Urinary bladder (tissue), 4 donors: ENCODE results near the gene PRM2. TPM values are rescaled to one million over a fixed set of nuclear protein-coding genes. Genes with fewer than 3 reads are reported as not detected.

Experiments used
- DNase-seq: peaks from one replicate; pipeline ENCODE4 v3.0.0-alpha.2; 2015; ENCODE audit errors: extremely low spot score
- H3K27ac ChIP-seq: one replicate; pipeline ENCODE4 v1.5.1; 2013; ENCODE audit warnings: low read depth, mild to moderate bottlenecking, moderate library complexity
- H3K36me3 ChIP-seq: one replicate; pipeline ENCODE4 v1.6.1; 2013; ENCODE audit warnings: mild to moderate bottlenecking, moderate library complexity; ENCODE audit not compliant: insufficient read depth
- H3K4me1 ChIP-seq: one replicate; pipeline ENCODE4 v1.6.1; 2013; ENCODE audit warnings: mild to moderate bottlenecking, moderate library complexity; ENCODE audit not compliant: insufficient read depth
- H3K4me3 ChIP-seq: one replicate; pipeline ENCODE4 v1.5.1; 2013; ENCODE audit warnings: low read depth, low read length
- WGBS: extraction: QIAGEN DNeasy Blood & Tissue Kit; methylation state at CpG from one replicate; pipeline ENCODE4 v1.1.7; 2013; 5-methylcytosine and 5-hydroxymethylcytosine counted together
- polyA plus RNA-seq: library from polyadenylated mRNA; stranded (reverse); fragments of 200-250 nt; gene quantifications from one replicate; pipeline ENCODE4 v1.2.3, GENCODE V29; 2013
- total RNA-seq: library from RNA; depleted of rRNA; stranded (reverse); fragments of >200 nt; gene quantifications from one replicate; pipeline ENCODE4 v1.2.3, GENCODE V29; 2014
- donor health status: healthy with polysubstance abuse.
- donor health status: healthy.

PRM2 gene
- total and polyA plus RNA-seq, 2 donors = not detected

- Histone ChIP-seq H3K36me3 (no peaks in the 10 kb centered on the region), H3K4me3 (peak within 1 kb of the TSS; percentile 80), H3K4me1 (no peaks in the 10 kb centered on the region), H3K27ac (peak within 1 kb of the TSS; percentile 98)
- peak; percentile 60 for DNase-seq
- WGBS = under 1% methylated on average over 100 of the region's 100 CpGs
These were observed 20.3 kb downstream of the PRM2 start, which contains the start of gene SOCS1 for GRCh38 chr16:11255737-11256660. SOCS1 (minus strand) TSS chr16:11256204; CDS start chr16:11255478, 726 bp downstream.

DNA sequence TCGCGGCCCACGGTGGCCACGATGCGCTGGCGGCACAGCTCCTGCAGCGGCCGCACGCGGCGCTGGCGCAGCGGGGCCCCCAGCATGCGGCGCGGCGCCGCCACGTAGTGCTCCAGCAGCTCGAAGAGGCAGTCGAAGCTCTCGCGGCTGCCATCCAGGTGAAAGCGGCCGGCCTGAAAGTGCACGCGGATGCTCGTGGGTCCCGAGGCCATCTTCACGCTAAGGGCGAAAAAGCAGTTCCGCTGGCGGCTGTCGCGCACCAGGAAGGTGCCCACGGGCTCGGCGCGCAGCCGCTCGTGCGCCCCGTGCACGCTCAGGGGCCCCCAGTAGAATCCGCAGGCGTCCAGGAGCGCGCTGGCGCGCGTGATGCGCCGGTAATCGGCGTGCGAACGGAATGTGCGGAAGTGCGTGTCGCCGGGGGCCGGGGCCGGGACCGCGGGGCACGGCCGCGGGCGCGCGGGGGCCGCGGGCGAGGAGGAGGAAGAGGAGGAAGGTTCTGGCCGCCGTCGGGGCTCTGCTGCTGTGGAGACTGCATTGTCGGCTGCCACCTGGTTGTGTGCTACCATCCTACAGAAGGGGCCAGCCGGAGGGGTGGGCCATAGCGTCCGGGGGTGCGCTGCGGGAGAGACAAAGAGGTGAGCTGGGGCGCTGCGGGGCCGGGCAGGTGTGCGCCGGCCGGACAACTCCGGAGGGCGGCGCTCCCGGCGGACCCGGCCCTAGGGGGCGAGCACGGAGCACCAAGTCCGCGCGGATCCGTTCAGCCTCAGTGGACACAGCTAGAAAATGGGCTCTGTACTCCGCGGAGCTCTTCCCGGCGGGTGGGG, 21.2 kb downstream of the PRM2 start:
- no peak for DNase-seq
- Histone ChIP-seq H3K4me3 (peak overlapping the region; percentile 80), H3K4me1 (no peaks in the 10 kb centered on the region), H3K36me3 (no peaks in the 10 kb centered on the region), H3K27ac (peak overlapping the region; percentile 54)
- WGBS = 1% methylated on average over 105 of the region's 105 CpGs

- DNase-seq = no peak
- Histone ChIP-seq H3K4me1 (no peaks in the 10 kb centered on the region), H3K27ac (peak overlapping the region; percentile 54), H3K4me3 (peak overlapping the region; percentile 80), H3K36me3 (no peaks in the 10 kb centered on the region)
- 35% methylated on average over 29 of the region's 29 CpGs for WGBS
These were observed 22.0 kb downstream of the PRM2 start for GRCh38 chr16:11253995-11254912.

DNA sequence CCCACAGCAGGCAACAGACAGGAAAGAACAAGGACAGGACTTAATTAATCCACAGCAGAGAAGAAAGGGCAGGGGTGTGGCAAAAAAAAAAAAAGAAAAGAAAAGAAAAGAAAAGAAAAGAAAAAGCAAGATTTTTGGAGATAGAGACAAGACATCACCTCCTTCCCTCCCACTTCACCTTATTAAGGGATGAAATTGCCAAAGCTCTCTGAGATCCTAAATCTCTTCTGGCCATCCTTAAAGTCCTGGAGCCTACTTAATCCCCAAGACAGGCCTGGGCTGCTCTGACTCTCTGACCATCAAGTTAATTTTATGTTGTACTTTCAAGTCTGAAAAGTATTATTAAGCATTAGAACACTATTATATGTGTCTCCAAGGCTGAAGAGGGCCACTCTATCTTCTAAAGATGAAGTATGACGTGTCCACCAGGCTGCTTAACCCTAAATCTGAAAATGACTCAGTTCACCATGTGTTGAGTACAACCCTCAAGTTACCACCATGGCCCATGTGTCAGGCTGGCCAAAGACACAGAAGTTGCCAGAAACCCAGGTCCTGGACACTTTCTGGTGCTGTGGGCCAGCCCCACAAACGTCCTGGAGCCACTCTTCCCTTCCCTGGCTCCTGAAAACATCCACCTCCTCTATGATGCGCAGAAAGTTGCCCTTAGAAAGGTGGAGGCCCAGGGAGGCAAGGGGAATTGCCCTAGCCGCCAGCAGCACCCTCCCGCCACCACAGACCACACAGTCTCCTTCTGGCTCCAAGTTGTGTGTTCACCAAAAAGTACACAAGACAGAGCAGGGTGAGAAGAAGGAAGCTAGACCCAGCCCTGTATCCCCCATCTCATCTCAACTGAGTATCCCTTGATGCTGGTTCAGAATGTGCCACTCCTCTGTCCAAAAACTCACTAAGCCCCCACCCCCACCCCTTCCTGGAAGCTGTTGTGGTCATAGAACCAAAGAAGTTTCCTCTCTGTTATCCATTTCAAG, 23.0 kb downstream of the PRM2 start:
- Histone ChIP-seq H3K36me3 (no peaks in the 10 kb centered on the region), H3K27ac (no peak overlapping the region), H3K4me3 (peak overlapping the region; percentile 80), H3K4me1 (no peaks in the 10 kb centered on the region)
- 71% methylated on average over 5 of the region's 5 CpGs for WGBS
- DNase-seq = no peak

DNA sequence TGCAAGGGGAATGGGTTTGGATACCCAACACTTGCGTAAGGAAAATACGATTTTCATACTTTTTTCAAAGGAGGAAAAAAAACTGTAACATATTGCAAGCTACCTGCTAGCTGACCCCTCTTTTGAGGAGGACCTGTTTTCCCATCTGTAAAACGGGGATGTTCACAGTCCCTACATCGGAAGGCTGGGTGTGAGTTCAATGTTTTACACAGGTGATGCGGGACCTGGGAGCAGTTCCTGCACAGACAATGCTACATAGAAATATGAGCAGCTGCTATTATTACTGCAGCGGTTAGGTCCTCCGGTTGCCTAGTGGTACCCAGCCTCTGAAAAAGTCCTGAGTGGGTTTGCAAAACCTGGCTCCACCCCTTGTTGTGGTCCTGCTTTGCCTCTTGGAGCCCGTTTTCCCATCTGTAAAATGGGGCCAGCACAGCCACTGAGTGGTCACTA, 23.8 kb downstream of the PRM2 start:
- no peak overlapping the region for H3K4me3 ChIP-seq
- WGBS = 86% methylated on average over 8 of the region's 8 CpGs

DNA sequence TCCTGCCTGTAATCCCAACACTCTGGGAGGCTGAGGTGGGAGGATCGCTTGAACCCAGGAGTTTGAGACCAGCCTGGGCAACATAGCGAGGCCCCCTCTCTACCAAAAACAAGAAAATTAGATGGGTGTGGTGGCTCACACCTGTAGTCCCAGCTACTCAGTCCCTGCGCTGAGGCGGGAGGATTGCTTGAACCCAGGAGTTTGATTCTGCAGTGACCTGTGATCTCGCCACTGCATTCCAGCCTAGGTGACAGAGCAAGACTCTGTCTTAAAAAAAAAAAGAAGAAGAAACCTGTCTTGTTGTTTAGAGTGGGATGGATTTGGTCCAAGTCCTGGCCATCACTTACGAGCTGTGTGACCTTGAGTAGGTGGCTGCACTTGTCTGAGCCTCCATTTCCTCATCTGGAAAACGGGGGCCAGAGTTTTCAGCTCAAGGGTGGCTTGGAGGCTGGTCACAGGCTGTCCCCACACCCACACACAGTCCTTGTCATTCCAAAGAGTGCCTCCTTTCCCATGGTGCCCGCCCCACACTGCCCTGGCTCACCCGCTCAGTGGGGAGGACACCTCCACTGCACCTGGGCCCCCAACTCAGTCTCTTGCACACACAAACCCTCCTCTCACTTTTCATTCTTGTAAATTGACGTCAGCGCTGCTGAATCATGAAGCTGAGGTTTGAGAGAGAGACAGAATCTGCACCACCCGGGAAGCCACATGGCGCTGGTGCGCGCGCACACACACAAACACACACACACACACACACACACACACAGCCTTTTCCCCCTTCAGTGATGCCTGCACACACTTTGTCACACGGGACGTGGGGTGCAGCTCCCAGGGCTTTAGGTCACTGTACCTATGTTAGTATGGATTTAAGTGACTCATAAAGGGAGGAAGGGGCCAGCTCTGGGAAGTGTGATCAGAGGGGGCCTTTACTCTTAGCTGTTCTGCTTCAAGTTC, 24.5 kb downstream of the PRM2 start:
- DNase-seq = no peak
- Histone ChIP-seq H3K27ac (no peak overlapping the region), H3K4me3 (no peak overlapping the region), H3K36me3 (no peaks in the 10 kb centered on the region), H3K4me1 (no peaks in the 10 kb centered on the region)
- WGBS = 76% methylated on average over 18 of the region's 18 CpGs

More for the DNA sequence above, 23.8 kb downstream of the PRM2 start:
- H3K4me1 ChIP-seq = no peaks in the 10 kb centered on the region
- DNase-seq = no peak
- no peaks in the 10 kb centered on the region for H3K36me3 ChIP-seq
- H3K27ac ChIP-seq = no peak overlapping the region

GRCh38 chr16:11250786-11251524, 25.3 kb downstream of the PRM2 start:
- no peak for DNase-seq
- Histone ChIP-seq H3K4me3 (no peak overlapping the region), H3K36me3 (no peaks in the 10 kb centered on the region), H3K4me1 (no peaks in the 10 kb centered on the region), H3K27ac (no peak overlapping the region)
- 94% methylated on average over 10 of the region's 10 CpGs for WGBS

- Histone ChIP-seq H3K36me3 (no peaks in the 10 kb centered on the region), H3K27ac (no peak overlapping the region), H3K4me1 (no peaks in the 10 kb centered on the region), H3K4me3 (no peak overlapping the region)
- 64% methylated on average over 16 of the region's 16 CpGs for WGBS
- no peak for DNase-seq
These were observed 26.0 kb downstream of the PRM2 start for GRCh38 chr16:11250091-11250785.

DNA sequence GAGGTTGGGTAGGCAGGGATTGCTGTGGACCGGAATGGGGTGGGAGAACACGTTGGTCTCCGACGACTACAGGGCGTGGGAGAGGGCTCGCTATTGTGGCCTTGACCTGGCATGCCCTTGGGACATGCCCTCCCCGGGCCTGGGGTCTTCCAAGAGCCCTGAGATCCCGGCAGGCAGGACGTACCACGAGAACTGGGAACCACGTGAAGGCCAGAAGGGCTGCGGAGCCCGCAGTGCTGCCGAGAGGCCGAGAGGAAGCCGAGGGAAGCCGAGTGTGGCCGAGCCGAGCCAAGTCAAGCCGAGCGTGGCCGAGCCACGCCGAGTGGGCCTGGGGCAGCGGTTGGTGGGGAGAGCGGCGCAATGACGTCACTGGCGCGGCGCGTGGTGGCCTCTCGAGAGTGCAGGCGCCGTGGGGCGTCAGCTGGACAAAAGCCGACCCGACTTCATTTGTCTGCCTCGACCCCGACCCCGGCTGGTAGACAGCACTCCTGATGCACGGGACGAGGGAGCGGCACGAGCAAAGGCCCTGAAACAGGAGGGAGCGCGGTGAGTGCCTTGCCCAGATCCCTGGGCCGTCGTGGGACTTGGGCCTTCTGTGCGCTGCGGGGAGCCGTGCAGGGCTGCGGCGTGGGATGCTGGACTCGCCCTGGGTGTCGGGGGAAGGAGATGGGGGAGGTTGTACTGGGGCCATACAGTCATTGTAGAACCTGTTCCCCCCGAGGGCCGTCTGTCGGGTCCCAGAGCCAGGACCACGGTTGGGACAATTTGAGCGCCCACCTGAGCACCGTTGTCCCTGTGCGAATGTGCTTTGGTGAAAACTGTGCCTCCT, 26.8 kb downstream of the PRM2 start:
- Histone ChIP-seq H3K4me1 (no peaks in the 10 kb centered on the region), H3K36me3 (no peaks in the 10 kb centered on the region), H3K4me3 (no peak overlapping the region), H3K27ac (no peak overlapping the region)
- no peak for DNase-seq
- WGBS = 92% methylated on average over 63 of the region's 63 CpGs

DNA sequence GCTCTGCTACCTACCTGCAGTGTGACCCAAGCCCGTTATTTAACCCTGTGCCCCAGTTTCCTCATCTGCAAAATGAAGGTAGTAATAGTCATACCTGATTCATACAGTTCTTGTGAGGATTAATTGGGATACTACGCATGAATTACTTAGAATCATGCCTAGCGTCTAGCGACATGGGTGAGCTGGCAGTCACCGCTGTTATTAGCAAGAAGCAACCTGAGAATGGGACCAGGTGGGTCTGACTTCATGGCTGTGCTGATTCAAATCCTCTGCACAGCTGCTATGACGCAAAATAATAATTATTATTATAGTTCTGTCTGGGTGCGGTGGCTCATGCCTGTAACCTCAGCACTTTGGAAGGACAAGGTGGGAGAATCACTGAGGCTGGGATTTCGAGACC, 28.1 kb downstream of the PRM2 start:
- Histone ChIP-seq H3K27ac (no peak overlapping the region), H3K36me3 (no peaks in the 10 kb centered on the region), H3K4me1 (no peaks in the 10 kb centered on the region), H3K4me3 (no peak overlapping the region)
- 96% methylated on average over 8 of the region's 8 CpGs for WGBS
- DNase-seq = no peak
